ENCODE measurements around the gene PCNX2.

GRCh38 chr1:233245191-233245765, 50.2 kb downstream of the PCNX2 start:
- TF ChIP-seq EP300 (IDR thresholded peaks at IDR 0.05; ENCODE audit: borderline replicate concordance) (no peak), TAF1 (IDR thresholded peaks at IDR 0.05; ENCODE audit: low read depth) (no peak)
